ENCODE data around the gene ASPDH. TPM values are rescaled to one million over a fixed set of nuclear protein-coding genes. Genes with fewer than 3 reads are reported as not detected.

Gene ASPDH
- total and polyA plus RNA-seq, 2 of the 13 experiments (the other 11 are each of a cell fraction or from before 2014, with no cell fraction given), result 2.2 to 3.3 TPM

DNA sequence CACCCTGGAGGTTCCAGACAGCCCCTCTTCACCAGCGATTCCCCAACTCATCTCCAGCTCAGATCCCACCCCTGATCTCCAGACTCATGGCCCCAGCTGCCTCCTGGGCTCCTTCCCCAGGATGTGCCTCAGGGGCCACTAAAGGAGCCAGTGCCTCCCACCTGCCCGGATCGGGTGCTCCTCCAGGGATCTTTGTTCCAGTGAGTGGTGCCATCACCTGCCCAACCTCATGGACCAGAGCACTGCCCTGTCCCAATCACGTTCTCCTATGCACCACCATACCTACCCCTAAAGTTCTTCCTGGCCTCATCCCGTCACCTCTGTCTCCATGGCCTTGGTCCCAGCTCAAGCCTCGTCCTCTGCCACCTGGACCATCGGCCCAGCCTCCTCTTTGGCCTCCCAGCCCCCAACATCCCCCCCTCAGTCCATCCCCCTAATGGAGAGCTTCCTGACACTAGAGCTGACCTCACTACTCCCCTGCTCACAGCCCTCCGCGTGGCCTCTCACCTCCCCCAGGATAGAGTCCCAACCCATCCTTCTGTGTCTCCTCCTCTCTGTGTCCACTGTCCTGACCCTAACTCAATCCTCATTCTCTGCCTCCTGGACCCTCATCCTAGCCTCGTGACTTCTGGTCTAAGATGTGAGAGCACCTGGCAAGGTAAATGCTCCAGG is 28.3 kb downstream of the ASPDH start:
- WGBS (ENCODE audit: low lambda C conversion rate), result 25% methylated on average over 8 of the region's 10 CpGs
- FAIRE-seq (no peak), DNase-seq (ENCODE audit: low spot score) (no peak), ATAC-seq (no peak)
- Histone ChIP-seq H3K4me2 (ENCODE audit: low read depth, low read length) (no peak overlapping the region), H3K4me3 (replicated peaks in 1 of 3; ENCODE audit: insufficient read depth in 1 of 3, low read depth in 2 of 3, low read length in 3 of 3) (no peak overlapping the region), H3K36me3 (replicated peaks in 1 of 2; ENCODE audit: control insufficient read depth in 1 of 2, insufficient read depth in 2 of 2, low read length in 2 of 2) (no peaks in the 10 kb centered on the region), H4K20me1 (ENCODE audit: insufficient read depth, low read length) (no peaks in the 10 kb centered on the region), H3K9ac (ENCODE audit: insufficient read depth, low read depth, low read length) (no peak overlapping the region), H3K4me1 (ENCODE audit: insufficient read depth, low read length) (no peaks in the 10 kb centered on the region), H3K27ac (ENCODE audit: extremely low read length, insufficient read depth, low read length) (no peak overlapping the region), H3K27me3 (ENCODE audit: control insufficient read depth in 1 of 2, insufficient read depth in 2 of 2, low read length in 2 of 2) (peaks cover 9 to 23% of the 10 kb centered on the region in 2 experiments; a peak in 4 of 5 replicates), H3K9me3 (ENCODE audit: low read length) (peaks cover 15% of the 10 kb centered on the region), H2AFZ (ENCODE audit: low read length) (no peak overlapping the region), H3K79me2 (ENCODE audit: insufficient read depth, low read length) (no peaks in the 10 kb centered on the region)
- BruUV-seq (replicated peaks), result no TSS peak
- ChIA-PET CTCF (ENCODE audit: low intra/inter-chr PET ratio, low total read pairs) (no interaction called here), POLR2A (no interaction called here)
- intact Hi-C loops (cut with micrococcal nuclease; ENCODE audit: unreplicated experiment), result no loop called here
- TF ChIP-seq, protein P1, sequence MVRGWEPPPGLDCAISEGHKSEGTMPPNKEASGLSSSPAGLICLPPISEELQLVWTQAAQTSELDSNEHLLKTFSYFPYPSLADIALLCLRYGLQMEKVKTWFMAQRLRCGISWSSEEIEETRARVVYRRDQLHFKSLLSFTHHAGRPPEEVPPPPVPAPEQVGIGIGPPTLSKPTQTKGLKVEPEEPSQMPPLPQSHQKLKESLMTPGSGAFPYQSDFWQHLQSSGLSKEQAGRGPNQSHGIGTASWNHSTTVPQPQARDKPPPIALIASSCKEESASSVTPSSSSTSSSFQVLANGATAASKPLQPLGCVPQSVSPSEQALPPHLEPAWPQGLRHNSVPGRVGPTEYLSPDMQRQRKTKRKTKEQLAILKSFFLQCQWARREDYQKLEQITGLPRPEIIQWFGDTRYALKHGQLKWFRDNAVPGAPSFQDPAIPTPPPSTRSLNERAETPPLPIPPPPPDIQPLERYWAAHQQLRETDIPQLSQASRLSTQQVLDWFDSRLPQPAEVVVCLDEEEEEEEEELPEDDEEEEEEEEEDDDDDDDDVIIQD (CRISPR knock-in tag; IDR thresholded peaks at IDR 0.05; ENCODE audit: low read depth), result no peak
- TF ChIP-seq REPIN1 (CRISPR knock-in tag; IDR thresholded peaks at IDR 0.05; ENCODE audit: borderline replicate concordance, low read depth) (no peak), FOXK1 (CRISPR knock-in tag; IDR thresholded peaks at IDR 0.05; ENCODE audit: borderline replicate concordance, low read depth) (no peak), ELF1 (CRISPR knock-in tag; IDR thresholded peaks at IDR 0.05) (no peak), JARID2 (CRISPR knock-in tag; IDR thresholded peaks at IDR 0.05; ENCODE audit: insufficient replicate concordance) (no peak), ZNF143 (CRISPR knock-in tag; IDR thresholded peaks at IDR 0.05) (no peak), ZNF549 (CRISPR knock-in tag; IDR thresholded peaks at IDR 0.05) (no peak)
- in situ Hi-C loops (cut with HindIII; ENCODE audit: extremely low pct_ligation_motif_present, low pct_unique_long_range_greater_than_20kb), result no loop called here

DNA sequence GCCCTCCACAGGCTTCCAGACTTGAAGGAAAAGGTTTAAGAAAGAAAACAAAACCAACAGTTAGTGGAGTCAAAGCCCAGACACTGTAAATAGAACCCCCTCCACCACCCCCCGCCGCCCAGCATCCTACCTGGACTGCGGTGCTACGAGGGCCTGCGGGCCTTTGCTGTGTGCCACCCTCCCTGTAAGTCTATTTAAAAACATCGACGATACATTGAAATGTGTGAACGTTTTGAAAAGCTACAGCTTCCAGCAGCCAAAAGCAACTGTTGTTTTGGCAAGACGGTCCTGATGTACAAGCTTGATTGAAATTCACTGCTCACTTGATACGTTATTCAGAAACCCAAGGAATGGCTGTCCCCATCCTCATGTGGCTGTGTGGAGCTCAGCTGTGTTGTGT is 30.8 kb downstream of the ASPDH start:
- Histone ChIP-seq H3K9me3 (ENCODE audit: low read length) (peaks cover 15% of the 10 kb centered on the region), H3K36me3 (replicated peaks in 1 of 2; ENCODE audit: control insufficient read depth in 1 of 2, insufficient read depth in 2 of 2, low read length in 2 of 2) (no peaks in the 10 kb centered on the region), H3K27me3 (ENCODE audit: control insufficient read depth in 1 of 2, insufficient read depth in 2 of 2, low read length in 2 of 2) (peaks cover 6 to 14% of the 10 kb centered on the region in 2 experiments; a peak in 3 of 5 replicates), H3K4me3 (replicated peaks in 1 of 3; ENCODE audit: insufficient read depth in 1 of 3, low read depth in 2 of 3, low read length in 3 of 3) (no peak overlapping the region), H4K20me1 (ENCODE audit: insufficient read depth, low read length) (no peaks in the 10 kb centered on the region), H3K79me2 (ENCODE audit: insufficient read depth, low read length) (no peaks in the 10 kb centered on the region), H3K4me1 (ENCODE audit: insufficient read depth, low read length) (no peaks in the 10 kb centered on the region), H3K4me2 (ENCODE audit: low read depth, low read length) (no peak overlapping the region), H2AFZ (ENCODE audit: low read length) (no peak overlapping the region), H3K9ac (ENCODE audit: insufficient read depth, low read depth, low read length) (no peak overlapping the region), H3K27ac (ENCODE audit: extremely low read length, insufficient read depth, low read length) (no peak overlapping the region)
- DNase-seq (ENCODE audit: low spot score), result no peak
- BruUV-seq (replicated peaks), result no TSS peak
- WGBS (ENCODE audit: low lambda C conversion rate), result 20% methylated on average over 9 of the region's 10 CpGs
- no peak for FAIRE-seq
- POLR2A ChIA-PET, result no interaction called here
- TF ChIP-seq, protein P2, sequence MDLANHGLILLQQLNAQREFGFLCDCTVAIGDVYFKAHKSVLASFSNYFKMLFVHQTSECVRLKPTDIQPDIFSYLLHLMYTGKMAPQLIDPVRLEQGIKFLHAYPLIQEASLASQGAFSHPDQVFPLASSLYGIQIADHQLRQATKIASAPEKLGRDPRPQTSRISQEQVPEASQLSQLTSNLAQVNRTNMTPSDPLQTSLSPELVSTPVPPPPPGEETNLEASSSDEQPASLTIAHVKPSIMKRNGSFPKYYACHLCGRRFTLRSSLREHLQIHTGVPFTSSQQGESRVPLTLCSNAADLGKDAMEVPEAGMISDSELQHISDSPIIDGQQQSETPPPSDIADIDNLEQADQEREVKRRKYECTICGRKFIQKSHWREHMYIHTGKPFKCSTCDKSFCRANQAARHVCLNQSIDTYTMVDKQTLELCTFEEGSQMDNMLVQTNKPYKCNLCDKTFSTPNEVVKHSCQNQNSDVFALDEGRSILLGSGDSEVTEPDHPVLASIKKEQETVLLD (CRISPR knock-in tag; IDR thresholded peaks at IDR 0.05; ENCODE audit: low read depth), result no peak
- intact Hi-C loops (cut with micrococcal nuclease; ENCODE audit: unreplicated experiment), result no loop called here
- CTCF ChIA-PET (ENCODE audit: low intra/inter-chr PET ratio, low total read pairs), result no interaction called here
- no peak for ATAC-seq
- in situ Hi-C loops (cut with HindIII; ENCODE audit: extremely low pct_ligation_motif_present, low pct_unique_long_range_greater_than_20kb), result no loop called here
